GM19239 (cell line): ENCODE results near the gene ZNF358.
A peak's percentile ranks its signal among the peaks of the same experiment; 100 is the strongest.

Experiments
- DNase-seq: peaks from one replicate; pipeline ENCODE4 v3.0.0; 2011; ENCODE audit warnings: low spot score; ENCODE audit not compliant: insufficient read length
- FAIRE-seq: peaks from 2 replicates; lab custom pipeline; 2011; peaks lifted over from hg19 to GRCh38; lab: Jason Lieb, UNC

ZNF358 gene

GRCh38 chr19:7516878-7517277, 975 bp downstream of the ZNF358 start:
- no peak for DNase-seq
- no peak for FAIRE-seq

GRCh38 chr19:7519361-7520130, 3.6 kb downstream of the ZNF358 start:
- FAIRE-seq (no peak), DNase-seq (no peak)

GRCh38 chr19:7520131-7521051, 4.5 kb downstream of the ZNF358 start:
- FAIRE-seq (no peak), DNase-seq (no peak)

- DNase-seq (no peak), FAIRE-seq (no peak)
Measured at GRCh38 chr19:7521551-7522071, 5.7 kb downstream of the ZNF358 start.

- peak; percentile 98 for FAIRE-seq
- DNase-seq: peak; percentile 100
Measured at GRCh38 chr19:7522072-7522922, 6.4 kb downstream of the ZNF358 start, which contains the start of gene MCOLN1. Gene MCOLN1, plus strand, starts transcription at chr19:7522624. Its CDS starts 127 bp downstream, at chr19:7522751.

GRCh38 chr19:7522923-7523667, 7.2 kb downstream of the ZNF358 start:
- no peak for DNase-seq
- FAIRE-seq: no peak

- FAIRE-seq (no peak), DNase-seq (no peak)
Measured at GRCh38 chr19:7524523-7524922, 8.6 kb downstream of the ZNF358 start.

- no peak for FAIRE-seq
- no peak for DNase-seq
Measured at GRCh38 chr19:7524992-7525739, 9.3 kb downstream of the ZNF358 start.

- no peak for FAIRE-seq
- DNase-seq: no peak
Measured at GRCh38 chr19:7526059-7526929, 10.4 kb downstream of the ZNF358 start.

- FAIRE-seq (no peak), DNase-seq (no peak)
Measured at GRCh38 chr19:7527516-7528191, 11.8 kb downstream of the ZNF358 start.

GRCh38 chr19:7528192-7528519, 12.3 kb downstream of the ZNF358 start:
- no peak for DNase-seq
- FAIRE-seq: no peak

- FAIRE-seq (no peak), DNase-seq (no peak)
Measured at GRCh38 chr19:7528522-7529245, 12.8 kb downstream of the ZNF358 start.

GRCh38 chr19:7529246-7529600, 13.3 kb downstream of the ZNF358 start:
- DNase-seq: no peak
- FAIRE-seq: no peak

- FAIRE-seq: no peak
- no peak for DNase-seq
Measured at GRCh38 chr19:7529610-7530490, 13.9 kb downstream of the ZNF358 start.

GRCh38 chr19:7533281-7533885, 17.5 kb downstream of the ZNF358 start:
- no peak for FAIRE-seq
- DNase-seq: no peak
